Smooth muscle cell (in vitro differentiated cells): ENCODE results near the gene PPM1N. TPM values are rescaled to one million over a fixed set of nuclear protein-coding genes. Genes with fewer than 3 reads are reported as not detected.

ENCODE experiments used
- DNase-seq: peaks from one replicate; lab custom pipeline; 2025; ENCODE audit not compliant: unreplicated experiment; lab: John Stamatoyannopoulos, UW
- H2AFZ ChIP-seq: fragments of 200-600 bp; sonication (generic); 2 replicates; pipeline ENCODE4 v1.6.0; 2016; ENCODE audit warnings: antibody characterized with exemption, low read depth, mild to moderate bottlenecking
- H3F3A ChIP-seq: fragments of 200-600 bp; sonication (generic); 2 replicates; pipeline ENCODE4 v1.6.0; 2017; ENCODE audit warnings: antibody characterized with exemption, low read depth
- H3K27ac ChIP-seq: fragments of 200-600 bp; sonication (generic); 2 replicates; pipeline ENCODE4 v1.5.1; 2016; ENCODE audit warnings: low read depth, mild to moderate bottlenecking
- H3K27me3 ChIP-seq: fragments of 200-600 bp; sonication (generic); 2 replicates; pipeline ENCODE4 v1.6.1; 2016; ENCODE audit warnings: low read depth, mild to moderate bottlenecking
- H3K36me3 ChIP-seq: fragments of 200-600 bp; sonication (generic); 2 replicates; pipeline ENCODE4 v1.5.1; 2016; ENCODE audit warnings: low read depth
- H3K4me1 ChIP-seq: fragments of 200-600 bp; sonication (generic); 2 replicates; pipeline ENCODE4 v1.5.1; 2016; ENCODE audit warnings: low read depth
- H3K4me2 ChIP-seq: fragments of 200-600 bp; sonication (generic); 2 replicates; pipeline ENCODE4 v1.6.0; 2016; ENCODE audit warnings: mild to moderate bottlenecking
- H3K4me3 ChIP-seq: fragments of 200-600 bp; sonication (generic); 2 replicates; pipeline ENCODE4 v1.5.1; 2016; ENCODE audit warnings: mild to moderate bottlenecking
- H3K79me2 ChIP-seq: fragments of 200-600 bp; sonication (generic); 2 replicates; pipeline ENCODE4 v1.6.0; 2016; ENCODE audit warnings: low read depth, mild to moderate bottlenecking
- H3K9ac ChIP-seq: fragments of 200-600 bp; sonication (generic); 2 replicates; pipeline ENCODE4 v1.6.0; 2016; ENCODE audit warnings: low read depth
- H3K9me3 ChIP-seq: fragments of 200-600 bp; sonication (generic); replicated peaks from 2 replicates; pipeline ENCODE4 v1.5.1; 2016; ENCODE audit warnings: low read depth
- H4K20me1 ChIP-seq: fragments of 200-600 bp; sonication (generic); 2 replicates; pipeline ENCODE4 v1.6.0; 2016; ENCODE audit warnings: low read depth
- CTCF ChIP-seq: fragments of 200-600 bp; sonication (generic); IDR thresholded peaks from 2 replicates; pipeline ENCODE4 v1.5.1; 2017; ENCODE audit warnings: borderline replicate concordance, mild to moderate bottlenecking, antibody characterized with exemption; ENCODE audit not compliant: insufficient read depth, poor library complexity, severe bottlenecking
- WGBS: methylation state at CpG from one replicate; pipeline ENCODE4 v1.1.7; 2016; ENCODE audit warnings: low lambda C conversion rate; 5-methylcytosine and 5-hydroxymethylcytosine counted together
- polyA plus RNA-seq: library from polyadenylated mRNA; unstranded; fragments of >200 nt; fragmentation: Nextera tagmentation; extraction: Ambion mirVana; gene quantifications from 2 replicates; pipeline ENCODE4 v1.2.1, GENCODE V29; 2016
- total RNA-seq: library from RNA; depleted of rRNA; stranded (reverse); fragments of >200 nt; gene quantifications from 2 replicates; pipeline ENCODE4 v1.2.3, GENCODE V29; 2014

PPM1N gene
- total and polyA plus RNA-seq, 2 experiments from 2014 or later, result 0.16 to 0.58 TPM

- H3K4me1 ChIP-seq, result peaks cover 7% of the 10 kb centered on the region
- H4K20me1 ChIP-seq, result peaks cover 27% of the 10 kb centered on the region
- no peak overlapping the region for H3K9ac ChIP-seq
- no peak for DNase-seq
- no peak overlapping the region for H3K27ac ChIP-seq
- TF ChIP-seq CTCF, result no peak
- H3K36me3 ChIP-seq, result no peaks in the 10 kb centered on the region
- no peak overlapping the region for H2AFZ ChIP-seq
- H3F3A ChIP-seq, result peaks cover 10% of the 10 kb centered on the region
- H3K27me3 ChIP-seq, result no peaks in the 10 kb centered on the region
- H3K4me3 ChIP-seq, result no peak overlapping the region
- no peaks in the 10 kb centered on the region for H3K79me2 ChIP-seq
- peaks cover 3% of the 10 kb centered on the region for H3K9me3 ChIP-seq
- H3K4me2 ChIP-seq, result no peak overlapping the region
- 100% methylated on average over 1 of the region's 1 CpG for WGBS
Observed at GRCh38 chr19:45531349-45531748, 33.1 kb downstream of the PPM1N start.

- DNase-seq, result no peak
- no peak for TF ChIP-seq CTCF
- H3K36me3 ChIP-seq, result no peaks in the 10 kb centered on the region
- no peaks in the 10 kb centered on the region for H3F3A ChIP-seq
- no peak overlapping the region for H3K9ac ChIP-seq
- H2AFZ ChIP-seq, result no peak overlapping the region
- no peak overlapping the region for H3K4me3 ChIP-seq
- 97% methylated on average over 9 of the region's 9 CpGs for WGBS
- H3K4me2 ChIP-seq, result no peak overlapping the region
- H4K20me1 ChIP-seq, result no peaks in the 10 kb centered on the region
- no peaks in the 10 kb centered on the region for H3K4me1 ChIP-seq
- no peaks in the 10 kb centered on the region for H3K27me3 ChIP-seq
- no peaks in the 10 kb centered on the region for H3K79me2 ChIP-seq
- no peak overlapping the region for H3K27ac ChIP-seq
- no peaks in the 10 kb centered on the region for H3K9me3 ChIP-seq
Observed at GRCh38 chr19:45539459-45539858, 41.2 kb downstream of the PPM1N start.

- TF ChIP-seq CTCF, result no peak
- no peaks in the 10 kb centered on the region for H3K27me3 ChIP-seq
- WGBS, result 68% methylated on average over 7 of the region's 7 CpGs
- no peaks in the 10 kb centered on the region for H3F3A ChIP-seq
- no peaks in the 10 kb centered on the region for H3K36me3 ChIP-seq
- H3K27ac ChIP-seq, result no peak overlapping the region
- no peak overlapping the region for H3K4me2 ChIP-seq
- no peak overlapping the region for H3K9ac ChIP-seq
- H3K4me3 ChIP-seq, result no peak overlapping the region
- no peaks in the 10 kb centered on the region for H3K9me3 ChIP-seq
- H2AFZ ChIP-seq, result no peak overlapping the region
- no peak for DNase-seq
- no peaks in the 10 kb centered on the region for H3K79me2 ChIP-seq
- H4K20me1 ChIP-seq, result no peaks in the 10 kb centered on the region
- no peaks in the 10 kb centered on the region for H3K4me1 ChIP-seq
Observed at GRCh38 chr19:45542234-45542668, 44.0 kb downstream of the PPM1N start.

GRCh38 chr19:45547211-45547770 is 49.0 kb downstream of the PPM1N start:
- H3K79me2 ChIP-seq, result no peaks in the 10 kb centered on the region
- H3K36me3 ChIP-seq, result no peaks in the 10 kb centered on the region
- DNase-seq, result no peak
- 94% methylated on average over 10 of the region's 10 CpGs for WGBS
- H3K9ac ChIP-seq, result no peak overlapping the region
- no peak for TF ChIP-seq CTCF
- H3K4me3 ChIP-seq, result no peak overlapping the region
- no peak overlapping the region for H3K27ac ChIP-seq
- no peaks in the 10 kb centered on the region for H3K9me3 ChIP-seq
- H3K4me2 ChIP-seq, result no peak overlapping the region
- no peaks in the 10 kb centered on the region for H3K27me3 ChIP-seq
- H2AFZ ChIP-seq, result no peak overlapping the region
- H3F3A ChIP-seq, result no peaks in the 10 kb centered on the region
- peaks cover 8% of the 10 kb centered on the region for H4K20me1 ChIP-seq
- peaks cover 4% of the 10 kb centered on the region for H3K4me1 ChIP-seq
